B cell (primary cell): ENCODE results near the gene PITX3. TPM values are rescaled to one million over a fixed set of nuclear protein-coding genes. Genes with fewer than 3 reads are reported as not detected.

Experiments used
- ATAC-seq: fragments of 200-7000 bp; cut with Tn5 transposase; one replicate; pipeline ENCODE4 v1.10.0; 2021; ENCODE audit warnings: low read depth, mild to moderate bottlenecking, moderate number of reproducible peaks, moderate library complexity
- CTCF ChIA-PET: fragments of 350-600 bp; sonication (Branson Sonifier 250); formaldehyde crosslinking; loops from one replicate; lab custom pipeline; 2021; ENCODE audit warnings: antibody characterized with exemption, inconsistent platforms; lab: Charles Lee
- POLR2A ChIA-PET: fragments of 350-600 bp; sonication (Branson Sonifier 250); formaldehyde crosslinking; loops from one replicate; lab custom pipeline; 2021; ENCODE audit warnings: antibody characterized with exemption; lab: Charles Lee
- DNase-seq: peaks from one replicate; pipeline ENCODE4 v3.0.0; 2013
- H2AFZ ChIP-seq: 2 replicates; pipeline ENCODE4 v1.6.1; 2012; ENCODE audit warnings: mild to moderate bottlenecking, low read depth, low read length; ENCODE audit not compliant: insufficient read depth, poor library complexity, severe bottlenecking
- H3K27ac ChIP-seq, 2 donors: 1 replicate in 1 of 2; 2 replicates in 1 of 2; pipeline ENCODE4 v1.5.1; 2012 to 2013; ENCODE audit warnings: low read length in 2 of 2, mild to moderate bottlenecking in 2 of 2, moderate library complexity in 1 of 2
- H3K27me3 ChIP-seq, 4 experiments: fragments of 200-600 bp in 1 of 4; sonication (generic) in 1 of 4; replicated peaks in 1 of 4; 1 replicate in 2 of 4; 2 replicates in 2 of 4; pipeline versions ENCODE4 v1.6.1 to v1.7.0; 2013 to 2016; ENCODE audit warnings: low read length in 3 of 4, mild to moderate bottlenecking in 2 of 4, mixed read lengths in 1 of 4, moderate library complexity in 1 of 4; ENCODE audit not compliant: insufficient read depth in 4 of 4, control insufficient read depth in 3 of 4; ENCODE audit errors: control extremely low read depth in 1 of 4
- H3K36me3 ChIP-seq, 2 experiments: replicated peaks in 1 of 2; 1 replicate in 1 of 2; 2 replicates in 1 of 2; pipeline versions ENCODE4 v1.6.1 to v1.7.1; 2013; ENCODE audit warnings: low read length in 1 of 2; ENCODE audit not compliant: insufficient read depth in 2 of 2, control insufficient read depth in 1 of 2; ENCODE audit errors: control extremely low read depth in 1 of 2, extremely low read depth in 1 of 2
- H3K4me1 ChIP-seq, 2 donors: fragments of 200-600 bp in 1 of 2; sonication (generic) in 1 of 2; 1 replicate in 1 of 2; 2 replicates in 1 of 2; pipeline versions ENCODE4 v1.5.1 to v1.6.1; 2013 to 2017; ENCODE audit warnings: low read length in 2 of 2; ENCODE audit not compliant: control insufficient read depth in 2 of 2, insufficient read depth in 2 of 2
- H3K4me2 ChIP-seq: replicated peaks from 2 replicates; pipeline ENCODE3; 2012; ENCODE audit warnings: mild to moderate bottlenecking, low read depth, low read length; ENCODE audit not compliant: poor library complexity, severe bottlenecking
- H3K4me3 ChIP-seq, 5 experiments: fragments of 200-600 bp in 1 of 5; sonication (generic) in 1 of 5; 1 replicate in 3 of 5; 2 replicates in 2 of 5; pipeline versions ENCODE4 v1.5.1 to v1.7.0; 2011 to 2016; ENCODE audit warnings: low read length in 4 of 5, mild to moderate bottlenecking in 4 of 5, low read depth in 2 of 5, control low read depth in 1 of 5, moderate library complexity in 1 of 5; ENCODE audit not compliant: insufficient read depth in 1 of 5; ENCODE audit errors: control extremely low read depth in 1 of 5, extremely low read depth in 1 of 5
- H3K79me2 ChIP-seq: fragments of 200-600 bp; sonication (generic); one replicate; pipeline ENCODE4 v1.6.0; 2016; ENCODE audit warnings: low read length; ENCODE audit not compliant: control insufficient read depth, insufficient read depth
- H3K9ac ChIP-seq: fragments of 200-600 bp; sonication (generic); 2 replicates; pipeline ENCODE4 v1.6.1; 2017; ENCODE audit warnings: mild to moderate bottlenecking, low read length, moderate library complexity
- H3K9me3 ChIP-seq, 3 donors: one replicate each; pipeline versions ENCODE4 v1.6.1 to v1.7.1; 2013; ENCODE audit warnings: low read length in 2 of 3; ENCODE audit not compliant: control insufficient read depth in 2 of 3, insufficient read depth in 1 of 3; ENCODE audit errors: control extremely low read depth in 1 of 3
- H4K20me1 ChIP-seq: 2 replicates; pipeline ENCODE4 v1.6.0; 2012; ENCODE audit warnings: mild to moderate bottlenecking, low read length; ENCODE audit not compliant: insufficient read depth, control insufficient read depth, poor library complexity, severe bottlenecking
- H3K27ac Mint-ChIP-seq: one replicate; pipeline ENCODE4 v1.8.0; 2021; ENCODE audit warnings: mixed read lengths
- H3K27me3 Mint-ChIP-seq: one replicate; pipeline ENCODE4 v1.8.0; 2021; ENCODE audit warnings: mixed read lengths
- H3K4me1 Mint-ChIP-seq: one replicate; pipeline ENCODE4 v1.8.0; 2021; ENCODE audit warnings: mixed read lengths
- H3K4me3 Mint-ChIP-seq: one replicate; pipeline ENCODE4 v1.8.0; 2021; ENCODE audit warnings: mixed read lengths
- H3K9me3 Mint-ChIP-seq: one replicate; pipeline ENCODE4 v1.8.0; 2022; ENCODE audit warnings: mixed read lengths; ENCODE audit not compliant: insufficient read depth
- EZH2 ChIP-seq: IDR thresholded peaks from 2 replicates; pipeline ENCODE4 v1.6.1; 2012; ENCODE audit warnings: borderline replicate concordance, low read depth, mild to moderate bottlenecking, moderate library complexity, low read length; ENCODE audit not compliant: insufficient read depth, poor library complexity, severe bottlenecking
- WGBS: methylation state at CpG from one replicate; pipeline ENCODE4 v1.1.5; 2013; ENCODE audit warnings: missing lambda C conversion rate; ENCODE audit not compliant: insufficient coverage; 5-methylcytosine and 5-hydroxymethylcytosine counted together
- intact Hi-C: fragments of 100-400 bp; cut with micrococcal nuclease; formaldehyde crosslinking; loops from one replicate; pipeline ENCODE4 v1.10.0; 2022
- polyA plus RNA-seq: library from polyadenylated mRNA; depleted of rRNA; stranded (reverse); fragments of >200 nt; gene quantifications from 2 replicates; pipeline ENCODE4 v1.2.3, GENCODE V29; 2012
- total RNA-seq, 2 donors: library from RNA; stranded (reverse); fragments of 120-200 nt in 1 of 2; gene quantifications; 1 replicate in 1 of 2; 2 replicates in 1 of 2; pipeline versions ENCODE4 v1.2.3 to v1.2.4, GENCODE V29; 2013 to 2022
- TF ChIP-seq, protein P1 (sequence below): fragments of 200-600 bp; IDR thresholded peaks from one replicate; pipeline ENCODE4 v1.8.0; 2022; ENCODE audit warnings: antibody characterized with exemption, mild to moderate bottlenecking

The PITX3 gene
- total and polyA plus RNA-seq, 2 donors (not counting 1 experiment from before 2014, with no cell fraction given) = not detected

DNA sequence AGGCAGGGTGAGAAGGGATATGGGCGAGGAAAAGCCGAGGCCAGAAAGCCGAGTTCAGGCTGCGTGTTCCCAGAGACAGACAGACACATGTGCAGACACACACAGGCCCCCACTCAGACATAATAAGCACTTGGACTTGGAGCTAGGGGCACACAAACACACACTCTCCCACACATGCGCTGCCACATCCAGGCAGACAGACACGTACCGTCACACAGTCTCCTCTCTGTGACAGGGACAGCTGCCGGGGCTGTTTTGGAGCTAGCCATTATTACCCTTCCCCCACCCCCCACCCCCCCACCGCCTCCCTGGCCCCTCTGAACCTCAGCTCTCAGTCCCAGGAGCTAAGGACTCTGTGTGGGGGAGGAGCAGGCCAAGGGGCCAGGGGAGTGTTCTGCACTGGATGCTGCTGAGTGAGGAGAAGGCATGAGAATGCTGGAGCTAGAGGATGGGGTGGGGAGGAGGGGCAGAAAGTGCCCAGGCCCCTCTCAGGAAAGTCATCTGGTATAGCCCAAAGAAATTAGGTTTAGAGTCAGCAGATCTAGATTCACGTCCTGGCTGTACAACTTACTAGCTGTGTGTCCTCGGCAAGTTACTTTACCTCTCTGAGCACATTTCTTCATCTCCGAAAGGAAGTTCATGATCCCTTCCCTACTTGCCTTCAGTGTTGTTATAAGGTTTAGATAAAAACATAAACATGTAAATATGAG lies 6.3 kb downstream of the PITX3 start:
- Histone ChIP-seq H3K4me2 (no peak overlapping the region), H3K27ac (no peak overlapping the region), H3K9ac (no peak overlapping the region), H3K36me3 (no peaks in the 10 kb centered on the region), H3K4me3 (no peak overlapping the region), H3K79me2 (no peaks in the 10 kb centered on the region), H3K9me3 (peaks cover 0 to 12% (median 0%) of the 10 kb centered on the region in 3 donors), H3K27me3 (peaks cover 0 to 52% (median 18%) of the 10 kb centered on the region in 4 experiments), H3K4me1 (peaks cover 18 to 19% of the 10 kb centered on the region in 2 donors), H4K20me1 (no peaks in the 10 kb centered on the region), H2AFZ (no peak overlapping the region)
- H3K4me1 Mint-ChIP-seq = peaks cover 16% of the 10 kb centered on the region
- H3K4me3 Mint-ChIP-seq = no peak overlapping the region
- POLR2A ChIA-PET = interaction anchor here (0.6 kb wide), 1 partner anchor 116 kb away, joined by 4 read pairs; no protein-coding TSS in a partner anchor
- no peaks in the 10 kb centered on the region for H3K9me3 Mint-ChIP-seq
- H3K27me3 Mint-ChIP-seq = peaks cover 48% of the 10 kb centered on the region
- TF ChIP-seq, protein P1, sequence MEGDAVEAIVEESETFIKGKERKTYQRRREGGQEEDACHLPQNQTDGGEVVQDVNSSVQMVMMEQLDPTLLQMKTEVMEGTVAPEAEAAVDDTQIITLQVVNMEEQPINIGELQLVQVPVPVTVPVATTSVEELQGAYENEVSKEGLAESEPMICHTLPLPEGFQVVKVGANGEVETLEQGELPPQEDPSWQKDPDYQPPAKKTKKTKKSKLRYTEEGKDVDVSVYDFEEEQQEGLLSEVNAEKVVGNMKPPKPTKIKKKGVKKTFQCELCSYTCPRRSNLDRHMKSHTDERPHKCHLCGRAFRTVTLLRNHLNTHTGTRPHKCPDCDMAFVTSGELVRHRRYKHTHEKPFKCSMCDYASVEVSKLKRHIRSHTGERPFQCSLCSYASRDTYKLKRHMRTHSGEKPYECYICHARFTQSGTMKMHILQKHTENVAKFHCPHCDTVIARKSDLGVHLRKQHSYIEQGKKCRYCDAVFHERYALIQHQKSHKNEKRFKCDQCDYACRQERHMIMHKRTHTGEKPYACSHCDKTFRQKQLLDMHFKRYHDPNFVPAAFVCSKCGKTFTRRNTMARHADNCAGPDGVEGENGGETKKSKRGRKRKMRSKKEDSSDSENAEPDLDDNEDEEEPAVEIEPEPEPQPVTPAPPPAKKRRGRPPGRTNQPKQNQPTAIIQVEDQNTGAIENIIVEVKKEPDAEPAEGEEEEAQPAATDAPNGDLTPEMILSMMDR = no peak
- CTCF ChIA-PET = interaction anchor here (0.8 to 11.2 kb wide), 4 partner anchors 14 to 348 kb away, joined by 3 to 391 read pairs (median 4); no protein-coding TSS in a partner anchor
- intact Hi-C loops = no loop called here
- 87% methylated on average over 4 of the region's 12 CpGs for WGBS
- ATAC-seq = no peak
- DNase-seq = no peak
- no peak overlapping the region for H3K27ac Mint-ChIP-seq

DNA sequence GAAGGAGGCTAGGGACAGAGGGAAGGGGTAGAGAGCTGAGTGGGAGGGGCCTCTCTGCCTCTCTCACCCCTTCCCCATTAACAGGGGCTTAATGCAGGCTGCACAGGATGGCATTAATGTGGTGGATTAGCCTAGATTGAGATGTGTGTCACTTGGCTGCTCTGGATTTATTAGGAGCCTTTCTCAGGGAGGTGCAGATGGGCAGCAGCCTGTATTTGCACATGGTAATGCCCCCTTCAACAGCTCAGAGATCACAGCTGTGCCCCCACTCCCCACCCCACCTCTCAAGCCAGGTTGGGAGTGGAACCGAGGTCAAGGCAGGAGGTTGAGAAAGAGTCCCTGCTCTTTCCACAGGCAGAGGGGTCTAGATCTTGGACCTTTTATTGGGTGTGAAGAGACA lies 7.3 kb downstream of the PITX3 start:
- Histone ChIP-seq H3K27me3 (peaks cover 0 to 56% (median 20%) of the 10 kb centered on the region in 4 experiments), H3K36me3 (no peaks in the 10 kb centered on the region), H2AFZ (no peak overlapping the region), H3K4me1 (peaks cover 21 to 22% of the 10 kb centered on the region in 2 donors), H4K20me1 (no peaks in the 10 kb centered on the region), H3K79me2 (no peaks in the 10 kb centered on the region), H3K27ac (no peak overlapping the region), H3K9me3 (peaks cover 0 to 12% (median 0%) of the 10 kb centered on the region in 3 donors), H3K4me2 (no peak overlapping the region), H3K4me3 (no peak overlapping the region), H3K9ac (no peak overlapping the region)
- Mint-ChIP-seq H3K4me3 (no peak overlapping the region), H3K27ac (no peak overlapping the region), H3K27me3 (peaks cover 55% of the 10 kb centered on the region), H3K9me3 (no peaks in the 10 kb centered on the region), H3K4me1 (peaks cover 21% of the 10 kb centered on the region)
- WGBS = 63% methylated on average over 1 of the region's 1 CpG
- TF ChIP-seq, protein P1 = no peak
- TF ChIP-seq EZH2 = no peak
- ATAC-seq (no peak), DNase-seq (no peak)
- ChIA-PET POLR2A (no interaction called here), CTCF (interaction anchor here (0.8 to 11.2 kb wide), 6 partner anchors 14 to 349 kb away, joined by 3 to 391 read pairs (median 4); no protein-coding TSS in a partner anchor)
- intact Hi-C loops = no loop called here
